Stimulated activated memory B cell treated with anti-CD40 and anti-IgM and Interleukin-4, amounts not matched to agents 10 μg/mL and 1 μg/mL and 100 μg/mL, for 72 hours (primary cell): Measurements from ENCODE around the gene ITGA3.

ENCODE experiments used
- ATAC-seq: fragments of 150-1000 bp; cut with Tn5 transposase; 2 replicates; pipeline ENCODE4 v1.10.0; 2021
- H3K27ac Mint-ChIP-seq: one replicate; pipeline ENCODE4 v1.8.0; 2022; ENCODE audit warnings: mild to moderate bottlenecking, mixed read lengths
- H3K27me3 Mint-ChIP-seq: one replicate; pipeline ENCODE4 v1.8.0; 2022; ENCODE audit warnings: mixed read lengths
- H3K36me3 Mint-ChIP-seq: one replicate; pipeline ENCODE4 v1.8.0; 2022; ENCODE audit warnings: mixed read lengths
- H3K4me1 Mint-ChIP-seq: one replicate; pipeline ENCODE4 v1.8.0; 2022; ENCODE audit warnings: mixed read lengths
- H3K4me3 Mint-ChIP-seq: one replicate; pipeline ENCODE4 v1.8.0; 2022; ENCODE audit warnings: mild to moderate bottlenecking, moderate library complexity, mixed read lengths
- H3K9me3 Mint-ChIP-seq: one replicate; pipeline ENCODE4 v1.8.0; 2022; ENCODE audit warnings: mixed read lengths

The ITGA3 gene

DNA sequence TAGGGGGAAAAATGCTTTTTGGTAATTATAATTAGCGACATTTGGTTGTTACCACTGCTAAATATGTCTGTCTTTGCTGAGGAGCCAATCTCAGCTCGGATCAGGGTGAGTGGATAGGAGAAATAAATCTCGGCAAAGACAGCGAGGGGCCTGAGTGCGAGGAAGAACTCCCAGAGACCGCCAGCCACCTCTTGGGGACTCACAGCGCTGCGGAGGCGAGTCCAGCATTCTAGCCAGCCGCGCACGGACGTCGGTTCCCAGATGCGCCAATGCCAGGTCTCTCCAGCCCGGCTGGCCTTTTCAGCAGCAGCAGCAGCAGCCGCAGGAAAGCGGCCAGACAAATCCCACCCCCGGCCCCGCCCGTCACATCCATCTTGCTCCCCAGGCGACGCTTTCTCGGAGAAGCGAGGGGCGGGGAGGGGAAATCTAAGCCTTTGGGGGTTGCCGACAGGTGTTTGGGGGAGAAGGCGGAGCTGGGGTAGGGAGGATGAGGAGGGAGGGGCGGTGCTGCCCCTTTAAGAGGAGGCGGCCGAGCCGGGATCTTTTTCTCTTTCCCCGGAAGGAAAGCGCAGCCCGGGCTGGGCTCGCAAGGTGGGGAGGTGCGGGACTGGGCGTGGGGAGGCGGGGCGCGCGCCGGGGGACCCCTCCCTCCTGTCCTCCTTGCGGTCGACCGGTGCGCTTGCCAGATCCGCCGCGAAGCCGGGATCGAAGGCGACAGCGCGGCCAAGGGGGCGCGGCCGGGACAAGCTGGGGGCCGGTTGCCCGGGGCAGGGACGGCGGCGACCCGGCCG, at the start of gene ITGA3:
ITGA3 (plus strand) TSS at position 685 of the 791 bp plus-strand sequence. CDS start 330 bp downstream, outside the sequence.
- peak within 1 kb of the TSS; percentile 81 for H3K27ac Mint-ChIP-seq
- no peaks in the 10 kb centered on the region for H3K36me3 Mint-ChIP-seq
- peaks cover 52% of the 10 kb centered on the region for H3K4me1 Mint-ChIP-seq
- peak within 1 kb of the TSS; percentile 98 for H3K4me3 Mint-ChIP-seq
- H3K9me3 Mint-ChIP-seq: no peaks in the 10 kb centered on the region
- ATAC-seq: peak; percentile 71
- H3K27me3 Mint-ChIP-seq: peaks cover 17% of the 10 kb centered on the region

DNA sequence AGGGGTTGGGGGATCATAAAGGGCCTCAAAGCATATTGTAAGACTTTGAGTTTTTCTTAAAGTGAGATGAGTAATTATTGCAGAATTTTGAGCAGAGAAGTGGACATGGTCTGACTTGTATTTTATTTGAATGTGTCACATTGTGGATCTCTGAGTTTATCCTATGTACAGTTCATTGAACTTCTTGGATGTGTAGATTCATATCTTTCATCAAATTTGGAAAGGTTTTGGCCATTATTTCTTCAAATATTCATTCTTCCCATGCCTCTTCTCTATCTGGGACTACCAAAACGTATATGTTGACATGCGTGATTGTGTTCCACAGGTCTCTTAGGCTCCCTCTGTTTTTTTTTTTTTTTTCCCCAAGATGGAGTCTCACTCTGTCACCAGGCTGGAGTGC, 46.6 kb upstream of the ITGA3 start:
- Mint-ChIP-seq H3K4me3 (no peak overlapping the region), H3K9me3 (peaks cover 13% of the 10 kb centered on the region), H3K36me3 (peaks cover 17% of the 10 kb centered on the region), H3K27me3 (peaks cover 24% of the 10 kb centered on the region), H3K27ac (peak overlapping the region; percentile 67), H3K4me1 (peaks cover 20% of the 10 kb centered on the region)
- no peak for ATAC-seq

DNA sequence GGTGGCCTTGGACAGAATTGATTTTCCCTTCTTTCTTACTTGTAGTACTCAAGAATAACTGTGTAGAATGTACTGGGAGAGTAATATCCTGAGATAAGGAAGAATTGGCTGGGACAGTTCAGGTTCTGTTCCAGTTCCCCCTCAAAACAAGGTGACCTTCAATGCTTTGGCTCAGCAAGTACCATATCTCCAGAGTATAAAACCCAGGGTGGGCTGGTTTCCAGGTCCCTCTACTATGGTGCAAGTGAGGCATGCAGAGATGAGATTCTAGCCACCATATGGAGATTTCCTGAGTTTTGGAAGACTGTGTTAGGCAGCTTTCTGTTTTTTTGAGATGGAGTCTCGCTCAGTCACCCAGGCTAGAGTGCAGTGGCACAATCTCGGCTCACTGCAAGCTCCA, 42.8 kb upstream of the ITGA3 start:
- ATAC-seq: no peak
- H3K27me3 Mint-ChIP-seq: peaks cover 34% of the 10 kb centered on the region
- peaks cover 21% of the 10 kb centered on the region for H3K9me3 Mint-ChIP-seq
- H3K27ac Mint-ChIP-seq: no peak overlapping the region
- no peaks in the 10 kb centered on the region for H3K4me1 Mint-ChIP-seq
- H3K4me3 Mint-ChIP-seq: no peak overlapping the region
- peaks cover 24% of the 10 kb centered on the region for H3K36me3 Mint-ChIP-seq

DNA sequence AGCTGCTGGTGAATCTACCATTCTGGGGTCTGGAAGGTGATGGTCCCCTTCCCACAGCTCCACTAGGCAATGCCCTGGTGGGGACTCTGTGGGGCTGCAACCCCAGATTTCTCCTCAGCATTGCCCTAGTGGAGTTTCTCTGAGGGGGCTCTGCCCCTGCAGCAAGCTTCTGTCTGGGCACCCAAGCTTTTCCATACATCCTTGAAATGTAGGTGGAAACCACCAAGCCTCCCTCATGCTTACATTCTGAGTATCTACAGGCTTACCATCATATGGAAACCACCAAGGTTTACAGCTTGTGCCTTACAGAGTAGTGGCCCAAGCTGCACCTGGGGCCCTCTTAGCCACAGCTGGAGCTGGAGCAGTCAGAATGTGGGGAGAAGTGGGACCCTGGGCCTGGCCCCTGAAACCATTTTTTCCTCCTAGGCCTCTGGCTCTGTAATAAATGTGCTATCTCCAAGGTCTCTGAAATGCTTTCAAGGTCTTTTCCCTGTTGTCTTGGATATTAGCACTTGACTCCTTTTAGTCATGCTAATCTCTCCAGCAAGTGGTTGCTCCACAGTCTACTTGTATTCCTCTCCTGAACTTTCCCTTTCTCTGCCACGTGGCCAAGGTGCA, 41.3 kb upstream of the ITGA3 start:
- Mint-ChIP-seq H3K36me3 (peaks cover 17% of the 10 kb centered on the region), H3K27me3 (peaks cover 43% of the 10 kb centered on the region), H3K4me3 (no peak overlapping the region), H3K4me1 (no peaks in the 10 kb centered on the region), H3K9me3 (peaks cover 16% of the 10 kb centered on the region), H3K27ac (no peak overlapping the region)
- ATAC-seq: no peak

DNA sequence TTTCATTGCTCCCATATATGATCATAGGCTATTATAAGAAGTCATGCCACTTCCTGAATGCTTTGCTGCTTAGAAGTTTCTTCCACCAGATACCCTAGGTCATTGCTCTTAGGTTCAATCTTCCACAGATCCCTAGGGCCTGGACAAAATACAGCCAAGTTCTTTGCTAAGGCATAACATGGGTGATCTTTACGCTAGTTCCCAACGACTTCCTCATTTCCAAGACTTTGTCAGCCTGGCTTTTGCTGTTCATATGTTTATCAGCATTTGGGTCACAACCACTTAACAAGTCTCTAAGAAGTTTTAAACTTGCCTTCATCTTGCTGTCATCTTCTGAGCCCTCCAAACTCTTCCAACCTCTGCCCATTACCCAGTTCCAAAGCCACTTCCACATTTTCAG, 40.8 kb upstream of the ITGA3 start:
- Mint-ChIP-seq H3K27me3 (peaks cover 41% of the 10 kb centered on the region), H3K27ac (no peak overlapping the region), H3K9me3 (peaks cover 16% of the 10 kb centered on the region), H3K4me1 (no peaks in the 10 kb centered on the region), H3K36me3 (peaks cover 17% of the 10 kb centered on the region), H3K4me3 (no peak overlapping the region)
- ATAC-seq: no peak

DNA sequence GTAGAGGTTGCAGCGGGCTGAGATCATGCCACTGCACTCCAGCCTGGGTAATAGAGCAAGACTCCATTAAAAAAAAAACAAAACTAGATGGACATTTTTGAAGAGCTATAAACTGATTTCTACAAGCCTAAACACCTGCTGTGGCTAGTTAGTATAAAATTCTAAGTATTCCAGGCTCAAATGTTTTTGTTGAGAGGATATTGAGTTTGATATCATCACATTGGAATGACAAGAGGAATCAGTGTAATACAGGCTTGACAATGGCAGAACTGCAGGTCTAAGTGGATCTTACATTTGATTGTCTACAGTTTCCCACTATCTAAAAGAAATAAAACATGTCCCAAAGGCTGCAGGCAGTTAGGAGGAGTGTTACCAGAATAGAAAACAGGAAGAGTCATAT, 37.0 kb upstream of the ITGA3 start:
- Mint-ChIP-seq H3K4me1 (no peaks in the 10 kb centered on the region), H3K27me3 (peaks cover 39% of the 10 kb centered on the region), H3K36me3 (peaks cover 6% of the 10 kb centered on the region), H3K9me3 (peaks cover 8% of the 10 kb centered on the region), H3K27ac (no peak overlapping the region), H3K4me3 (no peak overlapping the region)
- no peak for ATAC-seq

DNA sequence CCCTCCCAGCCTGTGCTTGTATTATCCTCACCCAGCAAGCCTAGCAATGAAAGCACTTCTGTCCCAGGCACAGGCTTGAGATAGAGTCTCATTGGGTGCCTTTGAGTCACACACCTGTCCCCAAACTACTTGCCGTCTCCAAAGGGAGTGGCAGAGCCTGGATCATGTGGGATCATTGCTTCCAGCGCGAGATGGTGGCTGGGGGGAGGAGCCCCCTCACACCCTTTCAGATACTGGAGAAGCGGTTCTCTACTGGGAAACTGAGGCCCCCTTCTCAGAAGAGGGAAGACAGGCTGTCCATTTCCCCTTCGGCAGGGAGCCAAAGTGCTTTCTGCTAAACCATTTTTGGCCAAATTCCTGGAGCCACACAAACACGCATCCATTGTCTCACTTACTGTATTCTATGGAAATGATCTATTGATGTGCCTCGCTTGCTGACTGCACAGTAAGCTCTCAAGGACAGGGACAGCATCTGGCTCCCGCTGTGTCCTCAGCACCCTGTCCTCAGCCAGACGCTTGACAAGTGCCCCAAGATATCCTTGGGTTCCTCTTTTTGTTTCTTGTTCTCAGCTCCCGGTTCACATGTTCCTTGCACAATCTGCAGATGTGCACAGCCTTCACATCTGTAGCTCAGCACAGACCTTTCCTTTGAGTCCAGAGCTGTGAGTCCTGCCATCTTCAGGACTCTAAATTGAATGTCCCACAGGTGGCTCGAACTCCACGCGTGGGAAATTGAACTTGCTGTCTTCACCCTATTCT, 34.9 kb upstream of the ITGA3 start:
- Mint-ChIP-seq H3K4me1 (no peaks in the 10 kb centered on the region), H3K27me3 (peaks cover 28% of the 10 kb centered on the region), H3K9me3 (no peaks in the 10 kb centered on the region), H3K36me3 (no peaks in the 10 kb centered on the region), H3K4me3 (no peak overlapping the region), H3K27ac (no peak overlapping the region)
- no peak for ATAC-seq

DNA sequence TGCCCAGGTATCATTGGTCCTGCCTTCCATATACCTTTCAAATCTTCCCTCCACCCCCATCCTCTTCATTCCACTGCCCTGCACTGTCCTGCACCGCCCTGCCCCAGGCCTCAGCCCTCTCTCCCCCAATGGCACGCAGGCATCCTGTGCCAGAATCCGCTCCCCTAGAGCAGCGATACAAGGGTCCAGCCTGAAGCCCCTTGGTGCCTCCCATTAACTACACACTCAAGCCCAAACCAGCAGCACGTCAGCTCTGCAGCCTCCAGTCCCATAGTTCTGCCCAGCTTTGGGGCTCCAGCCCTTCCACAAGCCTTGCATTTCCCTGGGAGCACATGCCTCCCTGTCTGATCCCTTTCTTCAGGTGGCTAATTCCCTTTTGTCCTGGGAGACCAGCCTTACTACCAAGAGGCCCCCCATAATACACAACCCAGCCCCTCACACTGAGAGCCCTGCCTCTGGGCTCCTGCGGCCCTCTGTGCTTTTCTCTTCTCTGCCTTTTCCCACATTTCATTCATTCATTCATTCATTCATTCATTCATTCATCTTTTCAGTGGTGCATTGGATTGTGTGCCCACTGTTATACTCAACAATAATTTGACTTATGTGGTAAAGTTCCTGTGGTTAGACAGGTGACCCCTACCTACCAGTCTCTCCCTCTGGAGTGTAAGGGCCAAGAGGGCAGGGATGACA, 34.1 kb upstream of the ITGA3 start:
- H3K4me1 Mint-ChIP-seq: peaks cover 4% of the 10 kb centered on the region
- ATAC-seq: peak; percentile 8
- H3K27me3 Mint-ChIP-seq: peaks cover 28% of the 10 kb centered on the region
- no peak overlapping the region for H3K4me3 Mint-ChIP-seq
- H3K36me3 Mint-ChIP-seq: no peaks in the 10 kb centered on the region
- H3K9me3 Mint-ChIP-seq: no peaks in the 10 kb centered on the region
- no peak overlapping the region for H3K27ac Mint-ChIP-seq

DNA sequence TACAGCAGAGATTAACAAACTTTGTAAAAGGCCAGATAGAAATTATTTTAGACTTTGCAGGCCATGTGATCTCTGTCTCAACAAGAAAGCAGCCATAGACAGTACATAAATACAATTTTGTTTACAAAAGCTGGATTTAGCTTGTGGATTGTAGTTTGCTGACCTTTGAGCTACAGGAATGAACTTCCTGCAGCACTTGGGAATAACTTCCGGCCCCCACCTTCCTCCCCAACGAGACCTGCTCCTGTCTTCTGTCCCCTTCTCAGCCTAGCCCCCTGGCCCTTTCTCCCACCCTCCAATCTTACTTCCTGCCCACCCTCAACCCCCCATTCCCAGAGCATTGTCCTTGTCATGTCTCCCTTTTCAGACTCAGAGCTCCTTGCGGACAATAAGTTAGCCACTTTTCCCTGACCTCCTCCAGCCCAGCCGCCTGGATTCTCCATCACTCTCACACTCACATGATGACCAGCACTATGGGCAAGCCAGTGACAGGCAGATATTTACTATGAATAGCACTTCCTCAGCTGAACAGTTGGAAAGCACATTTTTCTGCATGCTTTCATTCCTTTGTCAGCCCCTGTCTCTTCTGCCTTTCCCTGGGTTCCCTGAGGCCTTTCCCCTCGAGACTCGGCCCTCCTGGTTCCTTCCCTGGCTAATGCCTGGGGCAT, 33.3 kb upstream of the ITGA3 start:
- H3K9me3 Mint-ChIP-seq: no peaks in the 10 kb centered on the region
- no peak overlapping the region for H3K27ac Mint-ChIP-seq
- ATAC-seq: no peak
- H3K4me1 Mint-ChIP-seq: peaks cover 9% of the 10 kb centered on the region
- H3K27me3 Mint-ChIP-seq: peaks cover 33% of the 10 kb centered on the region
- H3K36me3 Mint-ChIP-seq: no peaks in the 10 kb centered on the region
- H3K4me3 Mint-ChIP-seq: no peak overlapping the region

DNA sequence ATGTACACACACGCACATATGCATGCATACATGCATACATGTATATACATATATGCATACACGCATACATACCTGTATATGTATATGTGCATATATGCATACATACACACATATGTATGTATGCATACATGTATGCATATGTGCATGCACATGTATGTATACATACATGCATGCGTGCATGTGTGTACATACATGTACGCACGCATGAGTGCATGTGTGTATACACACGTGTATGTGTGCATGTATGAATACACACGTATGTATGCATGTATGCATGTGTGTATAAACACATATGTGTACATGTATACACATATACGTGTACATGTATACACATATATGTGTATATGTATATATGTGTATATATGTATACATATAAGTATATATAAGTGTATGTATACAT, 32.4 kb upstream of the ITGA3 start:
- Mint-ChIP-seq H3K36me3 (no peaks in the 10 kb centered on the region), H3K27me3 (peaks cover 42% of the 10 kb centered on the region), H3K27ac (no peak overlapping the region), H3K4me3 (no peak overlapping the region), H3K4me1 (peaks cover 11% of the 10 kb centered on the region), H3K9me3 (no peaks in the 10 kb centered on the region)
- no peak for ATAC-seq

DNA sequence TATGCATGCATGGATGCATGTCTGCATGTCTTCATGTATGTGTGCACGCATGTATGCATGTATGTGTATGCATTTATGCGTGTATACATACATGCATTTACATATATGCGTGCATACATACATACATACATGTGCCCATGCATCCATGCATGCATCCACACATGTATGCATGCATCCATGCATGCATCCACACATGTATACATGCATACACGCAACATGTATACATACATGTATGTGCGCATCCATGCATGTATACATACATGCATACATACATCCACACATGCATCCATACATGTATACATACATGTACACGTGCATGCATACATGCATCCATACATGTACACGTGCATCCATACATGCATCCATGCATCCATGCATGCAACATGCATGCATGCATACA, 31.1 kb upstream of the ITGA3 start:
- H3K36me3 Mint-ChIP-seq: no peaks in the 10 kb centered on the region
- H3K27ac Mint-ChIP-seq: no peak overlapping the region
- no peak for ATAC-seq
- no peak overlapping the region for H3K4me3 Mint-ChIP-seq
- H3K9me3 Mint-ChIP-seq: no peaks in the 10 kb centered on the region
- H3K4me1 Mint-ChIP-seq: peaks cover 11% of the 10 kb centered on the region
- peaks cover 41% of the 10 kb centered on the region for H3K27me3 Mint-ChIP-seq

DNA sequence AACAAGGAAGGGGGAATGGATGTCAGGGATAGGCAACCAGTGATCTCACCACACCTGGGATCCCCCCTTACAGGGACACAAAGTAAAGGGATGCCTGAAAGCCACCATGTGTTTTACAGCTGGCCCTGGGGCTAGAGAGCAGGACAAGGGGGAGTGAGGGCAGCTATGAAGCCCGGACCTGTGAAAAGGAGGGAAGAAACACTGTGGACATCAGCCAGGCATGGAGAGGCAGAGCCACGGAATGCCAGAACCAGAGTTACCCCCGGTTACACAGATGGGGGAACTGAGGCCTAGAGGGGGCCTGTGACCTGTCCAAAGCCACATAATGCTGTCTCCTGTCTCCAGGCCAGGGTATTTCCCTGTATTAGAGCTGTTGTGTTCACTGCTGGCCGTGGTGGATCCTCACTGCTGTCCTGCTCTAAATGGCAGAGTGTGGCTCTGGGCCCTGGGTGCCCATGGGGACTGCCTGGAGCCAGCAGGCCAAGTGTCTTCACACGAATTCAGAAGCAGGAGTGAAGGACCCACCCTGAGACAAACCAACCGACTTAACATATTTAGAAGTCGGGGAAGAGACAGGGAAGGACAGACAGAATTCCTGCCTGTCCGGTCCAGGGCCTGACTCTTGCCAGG, 29.7 kb upstream of the ITGA3 start:
- Mint-ChIP-seq H3K4me1 (peaks cover 11% of the 10 kb centered on the region), H3K9me3 (no peaks in the 10 kb centered on the region), H3K4me3 (no peak overlapping the region), H3K27ac (no peak overlapping the region), H3K27me3 (peaks cover 45% of the 10 kb centered on the region), H3K36me3 (no peaks in the 10 kb centered on the region)
- ATAC-seq: no peak

DNA sequence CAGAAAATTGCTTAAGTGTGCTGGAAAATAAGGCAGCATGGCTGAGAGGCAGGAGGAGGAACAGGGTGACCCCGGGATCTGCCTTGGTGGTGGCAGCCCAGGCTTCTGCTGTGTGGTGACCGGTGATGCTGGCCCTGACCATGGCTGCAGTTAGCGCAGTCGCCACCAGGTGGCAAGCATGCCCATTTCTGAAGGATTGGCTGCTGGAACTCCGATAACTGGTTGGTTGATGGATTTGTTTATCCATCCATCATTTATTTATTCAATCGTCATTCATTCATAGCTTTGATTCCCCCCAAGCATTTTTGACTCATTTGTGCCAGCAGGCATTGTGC, 29.1 kb upstream of the ITGA3 start:
- H3K4me3 Mint-ChIP-seq: no peak overlapping the region
- peaks cover 39% of the 10 kb centered on the region for H3K27me3 Mint-ChIP-seq
- H3K36me3 Mint-ChIP-seq: no peaks in the 10 kb centered on the region
- ATAC-seq: peak; percentile 77
- H3K4me1 Mint-ChIP-seq: peaks cover 11% of the 10 kb centered on the region
- no peak overlapping the region for H3K27ac Mint-ChIP-seq
- H3K9me3 Mint-ChIP-seq: no peaks in the 10 kb centered on the region

DNA sequence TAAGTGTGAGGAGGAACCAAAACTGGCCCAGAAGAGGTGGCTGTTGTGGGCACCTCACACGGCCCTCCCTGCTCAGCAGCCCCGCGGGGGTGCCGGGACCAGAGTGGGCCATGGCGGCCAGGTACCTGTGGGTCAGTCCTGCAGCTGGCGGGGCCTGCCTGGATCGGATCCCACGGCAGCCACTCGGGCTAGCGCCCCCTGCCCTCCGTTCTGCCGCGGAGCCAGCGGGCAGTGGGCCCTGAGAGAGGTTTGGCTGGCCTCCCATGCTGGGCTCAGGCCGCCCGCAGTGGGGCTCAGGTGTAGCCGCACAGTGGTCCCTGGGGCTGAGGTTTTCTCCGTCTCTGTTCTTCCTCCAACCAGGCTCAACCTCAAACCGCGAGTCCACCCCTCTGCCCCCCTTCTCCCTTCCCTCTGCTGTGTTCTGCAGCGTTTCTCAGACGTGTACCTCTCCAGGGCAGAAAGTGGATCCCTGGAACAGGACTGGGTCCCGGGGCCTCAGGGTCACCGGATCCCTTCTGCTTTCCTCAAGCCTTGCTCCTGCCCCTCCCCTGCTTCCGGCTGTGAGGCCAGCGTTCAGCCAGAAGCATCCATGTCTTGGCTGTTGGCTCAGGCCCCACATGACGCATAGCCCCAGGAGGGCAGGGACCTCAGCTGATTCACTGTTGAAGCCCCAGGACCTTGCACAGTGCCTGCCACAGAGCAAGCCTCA, 28.6 kb upstream of the ITGA3 start:
- Mint-ChIP-seq H3K4me1 (peaks cover 11% of the 10 kb centered on the region), H3K9me3 (no peaks in the 10 kb centered on the region), H3K36me3 (no peaks in the 10 kb centered on the region), H3K4me3 (peak overlapping the region; percentile 24), H3K27ac (peak overlapping the region; percentile 73), H3K27me3 (peaks cover 34% of the 10 kb centered on the region)
- peak; percentile 78 for ATAC-seq
